Measurements from ENCODE around the gene TERT. TPM values are rescaled to one million over a fixed set of nuclear protein-coding genes. Genes with fewer than 3 reads are reported as not detected.
"Not testable (repeated sequence)": the region's sequence is repeated elsewhere in the genome, so short reads cannot be mapped to it uniquely, and the experiment has no call there.

TERT gene
- polyA plus RNA-seq, 1 experiment = not detected

DNA sequence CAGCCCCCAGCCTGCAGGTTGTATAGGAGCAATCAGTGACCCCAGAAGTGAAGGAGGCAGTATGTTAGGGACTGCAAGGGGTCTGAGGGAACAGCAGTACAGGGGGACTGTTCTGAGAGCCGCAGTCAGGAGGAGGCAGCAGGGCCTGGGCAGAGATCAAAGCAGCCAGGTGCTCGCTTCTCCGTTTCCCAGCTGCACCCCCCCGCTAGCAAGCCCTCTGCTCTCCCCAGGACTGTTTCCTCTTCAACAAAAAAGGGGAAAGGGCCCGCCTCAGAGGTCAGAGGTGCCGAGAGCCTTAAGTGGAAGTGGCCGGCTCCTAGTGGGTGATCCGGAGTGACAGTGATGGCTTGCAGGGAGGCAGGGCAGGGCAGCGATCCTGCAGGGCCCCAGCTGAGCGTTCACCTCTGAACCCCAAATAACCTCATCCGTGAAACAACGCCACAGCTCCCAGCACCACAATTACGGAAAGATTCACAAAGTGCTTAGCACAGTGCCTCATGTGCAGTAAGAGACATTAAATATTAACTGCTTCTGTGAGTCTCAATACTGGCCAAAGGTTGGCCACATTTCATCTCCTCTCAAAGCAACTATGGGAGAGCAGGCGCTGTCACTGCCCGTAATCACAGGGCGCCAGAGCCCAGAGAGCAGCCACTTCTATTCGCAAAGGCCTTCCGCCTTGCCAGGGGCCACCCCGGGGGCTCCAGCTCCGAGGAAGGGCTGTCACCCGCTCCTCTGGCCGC lies 42.1 kb upstream of the TERT start:
- Histone ChIP-seq H3K4me3 (ENCODE audit: low read depth, low read length) (no peak overlapping the region), H3K36me3 (ENCODE audit: control insufficient read depth, insufficient read depth, low read length) (peaks cover 48% of the 10 kb centered on the region), H3K27me3 (ENCODE audit: control insufficient read depth, insufficient read depth, low read length) (no peaks in the 10 kb centered on the region)
- CTCF ChIA-PET = no interaction called here
- POLR2A ChIA-PET = no interaction called here
- no peak for DNase-seq (ENCODE audit: low read depth)
- TF ChIP-seq, protein P1, sequence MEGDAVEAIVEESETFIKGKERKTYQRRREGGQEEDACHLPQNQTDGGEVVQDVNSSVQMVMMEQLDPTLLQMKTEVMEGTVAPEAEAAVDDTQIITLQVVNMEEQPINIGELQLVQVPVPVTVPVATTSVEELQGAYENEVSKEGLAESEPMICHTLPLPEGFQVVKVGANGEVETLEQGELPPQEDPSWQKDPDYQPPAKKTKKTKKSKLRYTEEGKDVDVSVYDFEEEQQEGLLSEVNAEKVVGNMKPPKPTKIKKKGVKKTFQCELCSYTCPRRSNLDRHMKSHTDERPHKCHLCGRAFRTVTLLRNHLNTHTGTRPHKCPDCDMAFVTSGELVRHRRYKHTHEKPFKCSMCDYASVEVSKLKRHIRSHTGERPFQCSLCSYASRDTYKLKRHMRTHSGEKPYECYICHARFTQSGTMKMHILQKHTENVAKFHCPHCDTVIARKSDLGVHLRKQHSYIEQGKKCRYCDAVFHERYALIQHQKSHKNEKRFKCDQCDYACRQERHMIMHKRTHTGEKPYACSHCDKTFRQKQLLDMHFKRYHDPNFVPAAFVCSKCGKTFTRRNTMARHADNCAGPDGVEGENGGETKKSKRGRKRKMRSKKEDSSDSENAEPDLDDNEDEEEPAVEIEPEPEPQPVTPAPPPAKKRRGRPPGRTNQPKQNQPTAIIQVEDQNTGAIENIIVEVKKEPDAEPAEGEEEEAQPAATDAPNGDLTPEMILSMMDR (IDR thresholded peaks at IDR 0.05; ENCODE audit: insufficient read depth, low read depth, low read length) = no peak

- Histone ChIP-seq H3K36me3 (ENCODE audit: control insufficient read depth, insufficient read depth, low read length) (peaks cover 50% of the 10 kb centered on the region), H3K27me3 (ENCODE audit: control insufficient read depth, insufficient read depth, low read length) (no peaks in the 10 kb centered on the region), H3K4me3 (ENCODE audit: low read depth, low read length) (no peak overlapping the region)
- ChIA-PET CTCF (no interaction called here), POLR2A (no interaction called here)
- TF ChIP-seq, protein P1 (IDR thresholded peaks at IDR 0.05; ENCODE audit: insufficient read depth, low read depth, low read length) = no peak
- no peak for DNase-seq (ENCODE audit: low read depth)
These were observed 41.3 kb upstream of the TERT start for GRCh38 chr5:1336106-1336561.

DNA sequence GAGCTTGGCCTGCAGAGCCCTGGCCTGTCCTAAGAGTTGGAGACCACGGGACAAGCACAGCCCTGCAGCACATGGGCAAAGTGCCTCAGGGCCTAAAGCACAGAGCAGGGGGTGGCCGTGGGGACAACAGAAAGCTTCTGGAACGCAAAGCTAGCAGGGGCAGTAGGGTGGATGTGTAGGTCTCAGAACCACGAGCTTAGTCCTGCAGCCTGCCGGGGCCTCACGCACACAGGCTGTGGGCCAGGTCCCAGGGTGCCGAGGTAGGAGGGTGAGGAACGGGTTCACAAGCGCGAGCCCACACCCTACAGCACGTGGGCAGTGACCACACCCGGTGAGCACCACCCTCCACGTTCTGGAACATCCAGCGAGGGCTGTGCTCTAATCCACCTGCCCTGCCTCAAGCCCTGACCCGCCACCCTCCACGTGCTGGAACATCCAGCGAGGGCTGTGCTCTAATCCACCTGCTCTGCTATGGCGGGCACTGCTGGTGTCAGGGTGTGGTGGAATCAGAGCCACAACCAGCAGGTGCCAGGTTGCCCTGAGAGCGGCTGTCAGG lies 40.8 kb upstream of the TERT start:
- DNase-seq (ENCODE audit: low read depth) = no peak
- peaks cover 52% of the 10 kb centered on the region for H3K36me3 ChIP-seq (ENCODE audit: control insufficient read depth, insufficient read depth, low read length)
- TF ChIP-seq, protein P1 (IDR thresholded peaks at IDR 0.05; ENCODE audit: insufficient read depth, low read depth, low read length) = no peak
- POLR2A ChIA-PET = no interaction called here
- H3K27me3 ChIP-seq (ENCODE audit: control insufficient read depth, insufficient read depth, low read length) = no peaks in the 10 kb centered on the region
- CTCF ChIA-PET = no interaction called here
- no peak overlapping the region for H3K4me3 ChIP-seq (ENCODE audit: low read depth, low read length)

GRCh38 chr5:1334831-1335539 lies 40.1 kb upstream of the TERT start:
- H3K36me3 ChIP-seq (ENCODE audit: control insufficient read depth, insufficient read depth, low read length) = peaks cover 55% of the 10 kb centered on the region
- H3K4me3 ChIP-seq (ENCODE audit: low read depth, low read length) = no peak overlapping the region
- POLR2A ChIA-PET = no interaction called here
- TF ChIP-seq, protein P1 (IDR thresholded peaks at IDR 0.05; ENCODE audit: insufficient read depth, low read depth, low read length) = no peak
- H3K27me3 ChIP-seq (ENCODE audit: control insufficient read depth, insufficient read depth, low read length) = no peaks in the 10 kb centered on the region
- DNase-seq (ENCODE audit: low read depth) = no peak
- CTCF ChIA-PET = no interaction called here

- CTCF ChIA-PET = no interaction called here
- Histone ChIP-seq H3K27me3 (ENCODE audit: control insufficient read depth, insufficient read depth, low read length) (no peaks in the 10 kb centered on the region), H3K36me3 (ENCODE audit: control insufficient read depth, insufficient read depth, low read length) (peaks cover 55% of the 10 kb centered on the region), H3K4me3 (ENCODE audit: low read depth, low read length) (no peak overlapping the region)
- TF ChIP-seq, protein P1 (IDR thresholded peaks at IDR 0.05; ENCODE audit: insufficient read depth, low read depth, low read length) = no peak
- POLR2A ChIA-PET = no interaction called here
- no peak for DNase-seq (ENCODE audit: low read depth)
These were observed 39.1 kb upstream of the TERT start for GRCh38 chr5:1333986-1334385.

DNA sequence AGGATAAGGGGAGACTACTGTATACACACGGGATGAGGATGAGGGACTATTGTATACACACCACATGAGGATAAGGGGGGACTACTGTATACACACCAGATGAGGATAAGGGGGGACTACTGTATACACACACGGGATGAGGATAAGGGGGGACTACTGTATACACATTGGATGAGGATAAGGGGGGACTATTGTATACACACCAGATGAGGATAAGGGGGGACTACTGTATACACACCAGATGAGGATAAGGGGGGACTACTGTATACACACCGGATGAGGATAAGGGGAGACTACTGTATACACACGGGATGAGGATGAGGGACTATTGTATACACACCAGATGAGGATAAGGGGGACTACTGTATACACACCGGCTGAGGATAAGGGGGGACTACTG lies 38.4 kb upstream of the TERT start:
- POLR2A ChIA-PET, CTCF ChIA-PET: not testable (repeated sequence)

More for the DNA sequence above, 38.4 kb upstream of the TERT start:
- H3K4me3 ChIP-seq (ENCODE audit: low read depth, low read length); H3K27me3 ChIP-seq (ENCODE audit: control insufficient read depth, insufficient read depth, low read length); DNase-seq (ENCODE audit: low read depth): not testable (repeated sequence)
- H3K36me3 ChIP-seq (ENCODE audit: control insufficient read depth, insufficient read depth, low read length) = peaks cover 50% of the 10 kb centered on the region

All from BJ (cell line).